HG03558 (cell line): ENCODE measurements around the gene GPER1.

Experiments
- ATAC-seq: cut with Tn5 transposase; IDR thresholded peaks from one replicate; pipeline ENCODE4 v1.9.1; 2021; ENCODE audit warnings: moderate number of reproducible peaks; ENCODE audit not compliant: unreplicated experiment; ENCODE audit errors: extremely low read depth

The GPER1 gene

GRCh38 chr7:1085266-1085665 is 2.6 kb upstream of the GPER1 start:
- ATAC-seq: no peak

GRCh38 chr7:1085910-1086421 is 1.9 kb upstream of the GPER1 start:
- ATAC-seq: no peak

- ATAC-seq: no peak
These were observed 1.1 kb upstream of the GPER1 start for GRCh38 chr7:1086588-1087464.

- ATAC-seq: no peak
These were observed 473 bp upstream of the GPER1 start for GRCh38 chr7:1087465-1087814.

GRCh38 chr7:1090236-1090635 is 2.3 kb downstream of the GPER1 start:
- ATAC-seq: no peak

GRCh38 chr7:1090686-1091643 is 3.1 kb downstream of the GPER1 start:
- ATAC-seq: no peak

GRCh38 chr7:1091644-1092027 is 3.7 kb downstream of the GPER1 start:
- ATAC-seq: no peak

- no peak for ATAC-seq
These were observed 4.3 kb downstream of the GPER1 start for GRCh38 chr7:1092161-1092632.

- ATAC-seq: no peak
These were observed 5.0 kb downstream of the GPER1 start for GRCh38 chr7:1092806-1093501.

- no peak for ATAC-seq
These were observed 5.6 kb downstream of the GPER1 start for GRCh38 chr7:1093502-1093843.

- ATAC-seq: no peak
These were observed 6.1 kb downstream of the GPER1 start for GRCh38 chr7:1093916-1094508.

- ATAC-seq: no peak
These were observed 7.0 kb downstream of the GPER1 start for GRCh38 chr7:1094870-1095269.

- no peak for ATAC-seq
These were observed 7.8 kb downstream of the GPER1 start for GRCh38 chr7:1095621-1096155.

GRCh38 chr7:1096156-1097119 is 8.5 kb downstream of the GPER1 start:
- ATAC-seq: no peak

GRCh38 chr7:1097120-1097504 is 9.2 kb downstream of the GPER1 start:
- ATAC-seq: no peak

- no peak for ATAC-seq
These were observed 10.6 kb downstream of the GPER1 start for GRCh38 chr7:1098243-1099153.

GRCh38 chr7:1099154-1099542 is 11.2 kb downstream of the GPER1 start:
- no peak for ATAC-seq

GRCh38 chr7:1099637-1100036 is 11.7 kb downstream of the GPER1 start:
- ATAC-seq: no peak
